GM18951 (cell line): Measurements from ENCODE around the gene RAB3IL1.

Experiments
- POLR2A ChIP-seq: IDR thresholded peaks from 4 replicates; pipeline ENCODE4 v1.6.1; 2011; ENCODE audit warnings: mild to moderate bottlenecking; ENCODE audit not compliant: insufficient read length, insufficient read depth; ENCODE audit errors: extremely low read depth
- in situ Hi-C: fragments of 300-500 bp; cut with MboI; formaldehyde crosslinking; loops from one replicate; pipeline ENCODE4 v1.12.0; 2022; ENCODE audit warnings: low sequenced_read_pairs, mixed read lengths, inconsistent platforms; ENCODE audit not compliant: unreplicated experiment

The RAB3IL1 gene

GRCh38 chr11:61864814-61865775 is 52.3 kb downstream of the RAB3IL1 start:
- in situ Hi-C loops, result no loop called here
- no peak for TF ChIP-seq POLR2A

- no peak for TF ChIP-seq POLR2A
- in situ Hi-C loops, result no loop called here
These were observed 53.8 kb downstream of the RAB3IL1 start for GRCh38 chr11:61863548-61864081.

GRCh38 chr11:61862714-61863547 is 54.4 kb downstream of the RAB3IL1 start:
- in situ Hi-C loops, result no loop called here
- TF ChIP-seq POLR2A, result peak; percentile 27

GRCh38 chr11:61861634-61862033 is 55.7 kb downstream of the RAB3IL1 start:
- in situ Hi-C loops, result no loop called here
- no peak for TF ChIP-seq POLR2A

- in situ Hi-C loops, result no loop called here
- TF ChIP-seq POLR2A, result no peak
These were observed 57.1 kb downstream of the RAB3IL1 start for GRCh38 chr11:61860054-61860903.

GRCh38 chr11:61855939-61856680 is 61.3 kb downstream of the RAB3IL1 start:
- in situ Hi-C loops, result no loop called here
- no peak for TF ChIP-seq POLR2A

- in situ Hi-C loops, result no loop called here
- peak; percentile 7 for TF ChIP-seq POLR2A
These were observed 62.2 kb downstream of the RAB3IL1 start for GRCh38 chr11:61854966-61855714.

- in situ Hi-C loops, result no loop called here
- TF ChIP-seq POLR2A, result no peak
These were observed 63.0 kb downstream of the RAB3IL1 start for GRCh38 chr11:61854206-61854895.

- no peak for TF ChIP-seq POLR2A
- in situ Hi-C loops, result no loop called here
These were observed 63.6 kb downstream of the RAB3IL1 start for GRCh38 chr11:61853698-61854169.

GRCh38 chr11:61851900-61852295 is 65.5 kb downstream of the RAB3IL1 start:
- TF ChIP-seq POLR2A, result no peak
- in situ Hi-C loops, result no loop called here
